HG03378 (cell line): ENCODE measurements around the gene C9orf43.
A peak's percentile ranks its signal among the peaks of the same experiment; 100 is the strongest.
"Not testable (repeated sequence)": the region's sequence is repeated elsewhere in the genome, so short reads cannot be mapped to it uniquely, and the experiment has no call there.

Experiments
- ATAC-seq: cut with Tn5 transposase; IDR thresholded peaks from one replicate; pipeline ENCODE4 v1.9.1; 2021; ENCODE audit warnings: mild to moderate bottlenecking, moderate library complexity; ENCODE audit not compliant: unreplicated experiment

The C9orf43 gene

GRCh38 chr9:113416149-113416721 is 5.7 kb downstream of the C9orf43 start:
- peak; percentile 92 for ATAC-seq

- no peak for ATAC-seq
Observed at GRCh38 chr9:113417370-113417769, 6.8 kb downstream of the C9orf43 start.

GRCh38 chr9:113421726-113422125 is 11.2 kb downstream of the C9orf43 start:
- no peak for ATAC-seq

- ATAC-seq: no peak
Observed at GRCh38 chr9:113425072-113425471, 14.5 kb downstream of the C9orf43 start.

GRCh38 chr9:113426701-113427100 is 16.2 kb downstream of the C9orf43 start:
- ATAC-seq: no peak

- no peak for ATAC-seq
Observed at GRCh38 chr9:113427629-113428028, 17.1 kb downstream of the C9orf43 start.

- no peak for ATAC-seq
Observed at GRCh38 chr9:113428062-113428615, 17.6 kb downstream of the C9orf43 start.

- no peak for ATAC-seq
Observed at GRCh38 chr9:113431191-113431590, 20.6 kb downstream of the C9orf43 start.

GRCh38 chr9:113436728-113437515 is 26.4 kb downstream of the C9orf43 start:
- ATAC-seq: no peak

- not testable (repeated sequence) for ATAC-seq
Observed at GRCh38 chr9:113437716-113438115, 27.2 kb downstream of the C9orf43 start.

GRCh38 chr9:113444736-113445135 is 34.2 kb downstream of the C9orf43 start:
- no peak for ATAC-seq

GRCh38 chr9:113446323-113446740 is 35.8 kb downstream of the C9orf43 start:
- ATAC-seq: no peak

GRCh38 chr9:113449376-113449775 is 38.8 kb downstream of the C9orf43 start:
- ATAC-seq: no peak

GRCh38 chr9:113452113-113452605 is 41.6 kb downstream of the C9orf43 start:
- ATAC-seq: no peak

- no peak for ATAC-seq
Observed at GRCh38 chr9:113454914-113455761, 44.6 kb downstream of the C9orf43 start.

GRCh38 chr9:113456235-113456634 is 45.7 kb downstream of the C9orf43 start:
- ATAC-seq: no peak

GRCh38 chr9:113461285-113461684 is 50.7 kb downstream of the C9orf43 start:
- ATAC-seq: no peak

GRCh38 chr9:113461943-113462342 is 51.4 kb downstream of the C9orf43 start:
- no peak for ATAC-seq

GRCh38 chr9:113462781-113463286 is 52.3 kb downstream of the C9orf43 start:
- ATAC-seq: no peak

GRCh38 chr9:113463418-113464285 is 53.1 kb downstream of the C9orf43 start, which contains the start of gene RGS3:
Gene RGS3, plus strand, starts transcription at chr9:113463727. Its CDS starts 76 bp downstream, at chr9:113463803.
- no peak for ATAC-seq
